ENCODE data around the gene PCNP. TPM values are rescaled to one million over a fixed set of nuclear protein-coding genes. Genes with fewer than 3 reads are reported as not detected.
"Not testable (repeated sequence)": the region's sequence is repeated elsewhere in the genome, so short reads cannot be mapped to it uniquely, and the experiment has no call there.

PCNP gene
- total RNA-seq, 1 donor from 2014 or later, result 190 TPM

DNA sequence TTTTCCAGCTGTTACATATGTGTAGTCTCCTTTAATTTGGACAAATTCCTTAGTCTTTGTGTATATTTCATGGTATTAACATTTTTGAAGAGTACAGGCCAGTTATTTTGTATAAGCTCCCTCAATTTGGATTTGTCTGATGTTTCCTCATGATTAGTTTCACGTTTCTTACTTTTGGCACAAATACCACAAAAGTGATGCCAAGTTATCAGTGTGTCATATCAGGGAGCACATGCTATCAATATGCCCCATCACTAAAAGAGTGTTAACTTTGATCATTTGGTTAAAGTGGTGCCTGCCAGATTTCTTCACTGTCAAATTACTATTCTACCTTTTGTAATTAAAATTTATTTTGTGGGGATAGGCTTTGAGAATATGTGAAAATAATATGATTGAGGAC is 14.6 kb downstream of the PCNP start:
- Mint-ChIP-seq H3K9me3 (no peaks in the 10 kb centered on the region), H3K4me3 (no peak overlapping the region), H3K36me3 (ENCODE audit: low read depth) (peaks cover 32% of the 10 kb centered on the region), H3K27ac (no peak overlapping the region), H3K4me1 (ENCODE audit: low read depth) (peaks cover 14% of the 10 kb centered on the region), H3K27me3 (ENCODE audit: insufficient read depth) (no peaks in the 10 kb centered on the region)
- DNase-seq (ENCODE audit: low spot score), result no peak
- intact Hi-C loops (cut with micrococcal nuclease), result no loop called here

DNA sequence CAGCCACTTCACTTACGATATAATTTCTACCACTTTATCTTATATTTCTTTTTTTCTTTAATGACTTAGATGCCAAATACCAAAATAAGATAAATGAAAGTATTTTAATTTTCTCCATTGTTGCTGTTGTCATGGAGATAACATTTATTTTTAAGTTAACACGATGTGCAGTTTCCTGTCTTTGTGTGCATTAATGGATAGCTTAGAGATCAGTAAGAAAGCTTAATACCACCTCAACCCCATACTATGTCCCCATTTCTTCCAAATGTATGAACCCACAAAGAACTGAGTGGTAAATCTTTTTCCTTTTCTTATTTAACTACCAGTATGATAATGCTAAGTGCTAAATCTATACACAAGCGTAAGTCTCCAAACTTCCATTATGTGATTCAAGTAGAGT is 17.1 kb downstream of the PCNP start:
- no peak for DNase-seq (ENCODE audit: low spot score)
- intact Hi-C loops (cut with micrococcal nuclease), result no loop called here
- Mint-ChIP-seq H3K27me3 (ENCODE audit: insufficient read depth) (no peaks in the 10 kb centered on the region), H3K9me3 (no peaks in the 10 kb centered on the region), H3K4me1 (ENCODE audit: low read depth) (peaks cover 9% of the 10 kb centered on the region), H3K27ac (no peak overlapping the region), H3K36me3 (ENCODE audit: low read depth) (peaks cover 28% of the 10 kb centered on the region), H3K4me3 (no peak overlapping the region)

- DNase-seq (ENCODE audit: low spot score), result no peak
- no peak overlapping the region for H3K4me3 Mint-ChIP-seq
- intact Hi-C loops (cut with micrococcal nuclease), result no loop called here
- no peaks in the 10 kb centered on the region for H3K4me1 Mint-ChIP-seq (ENCODE audit: low read depth)
- H3K36me3 Mint-ChIP-seq (ENCODE audit: low read depth), result peaks cover 5% of the 10 kb centered on the region
- peaks cover 3% of the 10 kb centered on the region for H3K9me3 Mint-ChIP-seq
- no peak overlapping the region for H3K27ac Mint-ChIP-seq
- no peaks in the 10 kb centered on the region for H3K27me3 Mint-ChIP-seq (ENCODE audit: insufficient read depth)
These were observed 28.8 kb downstream of the PCNP start for GRCh38 chr3:101602731-101603130.

GRCh38 chr3:101603184-101603583 is 29.2 kb downstream of the PCNP start:
- H3K9me3 Mint-ChIP-seq, result peaks cover 3% of the 10 kb centered on the region
- peaks cover 5% of the 10 kb centered on the region for H3K36me3 Mint-ChIP-seq (ENCODE audit: low read depth)

GRCh38 chr3:101605398-101605797 is 31.4 kb downstream of the PCNP start:
- H3K9me3 Mint-ChIP-seq; H3K27me3 Mint-ChIP-seq (ENCODE audit: insufficient read depth); DNase-seq (ENCODE audit: low spot score); intact Hi-C loops (cut with micrococcal nuclease); H3K27ac Mint-ChIP-seq; H3K36me3 Mint-ChIP-seq (ENCODE audit: low read depth); H3K4me1 Mint-ChIP-seq (ENCODE audit: low read depth); H3K4me3 Mint-ChIP-seq: not testable (repeated sequence)

More at GRCh38 chr3:101603184-101603583, 29.2 kb downstream of the PCNP start:
- intact Hi-C loops (cut with micrococcal nuclease), result no loop called here
- no peaks in the 10 kb centered on the region for H3K27me3 Mint-ChIP-seq (ENCODE audit: insufficient read depth)
- DNase-seq (ENCODE audit: low spot score), result no peak
- H3K27ac Mint-ChIP-seq, result no peak overlapping the region
- no peaks in the 10 kb centered on the region for H3K4me1 Mint-ChIP-seq (ENCODE audit: low read depth)
- H3K4me3 Mint-ChIP-seq, result no peak overlapping the region

- DNase-seq (ENCODE audit: low spot score), result no peak
- no peak overlapping the region for H3K27ac Mint-ChIP-seq
- H3K4me1 Mint-ChIP-seq (ENCODE audit: low read depth), result no peaks in the 10 kb centered on the region
- no peak overlapping the region for H3K4me3 Mint-ChIP-seq
- H3K9me3 Mint-ChIP-seq, result no peaks in the 10 kb centered on the region
- H3K27me3 Mint-ChIP-seq (ENCODE audit: insufficient read depth), result no peaks in the 10 kb centered on the region
- intact Hi-C loops (cut with micrococcal nuclease), result no loop called here
- H3K36me3 Mint-ChIP-seq (ENCODE audit: low read depth), result no peaks in the 10 kb centered on the region
These were observed 37.0 kb downstream of the PCNP start for GRCh38 chr3:101611023-101611422.

- H3K27ac Mint-ChIP-seq; H3K4me3 Mint-ChIP-seq; intact Hi-C loops (cut with micrococcal nuclease); H3K36me3 Mint-ChIP-seq (ENCODE audit: low read depth); DNase-seq (ENCODE audit: low spot score); H3K4me1 Mint-ChIP-seq (ENCODE audit: low read depth); H3K9me3 Mint-ChIP-seq; H3K27me3 Mint-ChIP-seq (ENCODE audit: insufficient read depth): not testable (repeated sequence)
These were observed 39.0 kb downstream of the PCNP start for GRCh38 chr3:101613014-101613413.

- no peak for DNase-seq (ENCODE audit: low spot score)
- H3K4me3 Mint-ChIP-seq, result no peak overlapping the region
These were observed 41.5 kb downstream of the PCNP start for GRCh38 chr3:101615525-101615924.

DNA sequence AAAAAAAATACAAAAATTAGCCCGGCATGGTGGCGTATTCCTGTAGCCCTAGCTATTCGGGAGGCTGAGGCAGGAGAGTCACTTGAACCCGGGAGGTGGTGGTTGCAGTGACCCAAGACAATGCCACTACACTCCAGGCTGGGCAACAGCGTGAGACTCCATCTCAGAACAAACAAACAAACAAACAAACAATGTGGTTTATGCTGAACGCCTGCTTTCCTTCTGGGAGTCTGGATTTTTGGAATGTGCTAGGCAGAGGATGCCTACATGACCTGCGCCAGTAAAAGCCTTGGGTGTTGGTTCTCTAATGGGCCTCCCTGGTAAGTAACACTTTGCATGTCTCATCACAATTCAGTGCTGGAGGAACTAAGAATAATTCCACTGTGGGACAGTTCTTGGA is 43.5 kb downstream of the PCNP start:
- Mint-ChIP-seq H3K27me3 (ENCODE audit: insufficient read depth) (no peaks in the 10 kb centered on the region), H3K27ac (no peak overlapping the region), H3K4me1 (ENCODE audit: low read depth) (no peaks in the 10 kb centered on the region), H3K36me3 (ENCODE audit: low read depth) (no peaks in the 10 kb centered on the region), H3K9me3 (no peaks in the 10 kb centered on the region), H3K4me3 (no peak overlapping the region)
- DNase-seq (ENCODE audit: low spot score), result no peak
- intact Hi-C loops (cut with micrococcal nuclease), result no loop called here

More at GRCh38 chr3:101615525-101615924, 41.5 kb downstream of the PCNP start:
- Mint-ChIP-seq H3K9me3 (no peaks in the 10 kb centered on the region), H3K4me1 (ENCODE audit: low read depth) (no peaks in the 10 kb centered on the region), H3K27ac (no peak overlapping the region), H3K27me3 (ENCODE audit: insufficient read depth) (no peaks in the 10 kb centered on the region), H3K36me3 (ENCODE audit: low read depth) (no peaks in the 10 kb centered on the region)
- intact Hi-C loops (cut with micrococcal nuclease), result no loop called here

DNA sequence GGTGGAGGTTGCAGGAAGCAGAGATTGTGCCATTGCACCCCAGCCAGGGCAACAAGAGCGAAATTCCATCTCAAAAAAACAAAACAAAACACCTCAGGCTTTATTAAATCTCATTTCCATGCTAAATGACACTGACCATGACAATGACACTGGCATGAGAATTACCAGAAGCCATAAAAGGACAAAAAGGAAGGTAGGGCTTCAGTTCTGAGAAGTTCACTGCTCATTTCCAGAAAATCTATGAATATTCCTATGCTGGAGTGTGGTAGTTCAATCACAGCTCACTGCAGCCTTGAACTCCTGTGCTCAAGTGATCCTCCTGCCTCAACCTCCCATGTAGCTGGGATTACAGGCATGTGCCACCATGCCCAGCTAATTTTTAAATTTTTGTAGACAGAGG is 44.7 kb downstream of the PCNP start:
- DNase-seq (ENCODE audit: low spot score), result no peak
- H3K9me3 Mint-ChIP-seq, result no peaks in the 10 kb centered on the region
- no peak overlapping the region for H3K27ac Mint-ChIP-seq
- intact Hi-C loops (cut with micrococcal nuclease), result no loop called here
- no peaks in the 10 kb centered on the region for H3K27me3 Mint-ChIP-seq (ENCODE audit: insufficient read depth)
- no peaks in the 10 kb centered on the region for H3K36me3 Mint-ChIP-seq (ENCODE audit: low read depth)
- H3K4me3 Mint-ChIP-seq, result no peak overlapping the region
- no peaks in the 10 kb centered on the region for H3K4me1 Mint-ChIP-seq (ENCODE audit: low read depth)

GRCh38 chr3:101619734-101620133 is 45.8 kb downstream of the PCNP start:
- DNase-seq (ENCODE audit: low spot score), result no peak
- H3K4me3 Mint-ChIP-seq, result no peak overlapping the region
- intact Hi-C loops (cut with micrococcal nuclease), result no loop called here
- no peaks in the 10 kb centered on the region for H3K27me3 Mint-ChIP-seq (ENCODE audit: insufficient read depth)
- H3K9me3 Mint-ChIP-seq, result peaks cover under 1% of the 10 kb centered on the region
- no peaks in the 10 kb centered on the region for H3K4me1 Mint-ChIP-seq (ENCODE audit: low read depth)
- no peak overlapping the region for H3K27ac Mint-ChIP-seq
- H3K36me3 Mint-ChIP-seq (ENCODE audit: low read depth), result no peaks in the 10 kb centered on the region

GRCh38 chr3:101623656-101624055 is 49.7 kb downstream of the PCNP start:
- Mint-ChIP-seq H3K9me3 (peaks cover 7% of the 10 kb centered on the region), H3K36me3 (ENCODE audit: low read depth) (no peaks in the 10 kb centered on the region), H3K27me3 (ENCODE audit: insufficient read depth) (no peaks in the 10 kb centered on the region), H3K4me3 (no peak overlapping the region), H3K27ac (no peak overlapping the region), H3K4me1 (ENCODE audit: low read depth) (no peaks in the 10 kb centered on the region)
- DNase-seq (ENCODE audit: low spot score), result no peak
- intact Hi-C loops (cut with micrococcal nuclease), result no loop called here

- Mint-ChIP-seq H3K9me3 (peaks cover 7% of the 10 kb centered on the region), H3K27ac (no peak overlapping the region), H3K27me3 (ENCODE audit: insufficient read depth) (no peaks in the 10 kb centered on the region), H3K4me3 (no peak overlapping the region), H3K36me3 (ENCODE audit: low read depth) (no peaks in the 10 kb centered on the region), H3K4me1 (ENCODE audit: low read depth) (no peaks in the 10 kb centered on the region)
- intact Hi-C loops (cut with micrococcal nuclease), result no loop called here
- no peak for DNase-seq (ENCODE audit: low spot score)
These were observed 50.9 kb downstream of the PCNP start for GRCh38 chr3:101624857-101625256.

DNA sequence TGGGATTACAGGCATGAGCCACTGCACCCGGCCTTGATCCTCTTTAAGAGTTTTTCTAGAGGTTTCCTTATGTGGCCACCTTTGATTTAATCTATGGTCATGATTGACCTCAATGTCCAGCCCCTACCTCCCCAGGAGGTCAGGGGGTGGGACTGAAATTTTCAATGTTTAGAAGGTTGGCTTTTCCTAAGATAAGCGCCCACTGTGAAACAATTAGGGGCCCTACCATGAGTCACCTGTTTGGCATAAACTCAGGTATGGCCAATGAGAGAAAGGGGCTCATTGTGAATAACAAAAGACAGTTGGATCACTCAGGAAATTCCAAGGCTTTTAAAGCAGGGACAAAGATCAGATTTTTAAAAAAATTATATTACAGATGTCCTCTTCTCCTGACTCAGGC is 51.9 kb downstream of the PCNP start:
- Mint-ChIP-seq H3K36me3 (ENCODE audit: low read depth) (no peaks in the 10 kb centered on the region), H3K4me3 (no peak overlapping the region), H3K27me3 (ENCODE audit: insufficient read depth) (peaks cover 2% of the 10 kb centered on the region), H3K4me1 (ENCODE audit: low read depth) (no peaks in the 10 kb centered on the region), H3K27ac (no peak overlapping the region), H3K9me3 (peaks cover 7% of the 10 kb centered on the region)
- DNase-seq (ENCODE audit: low spot score), result no peak
- intact Hi-C loops (cut with micrococcal nuclease), result no loop called here
